ENCODE results near the gene REP15. TPM values are rescaled to one million over a fixed set of nuclear protein-coding genes. Genes with fewer than 3 reads are reported as not detected.

The REP15 gene
- total RNA-seq, 4 donors from 2014 or later, result not detected

GRCh38 chr12:27711967-27712366 is 15.7 kb downstream of the REP15 start:
- H3K4me1 ChIP-seq, result peaks cover 0 to 26% (median 8%) of the 10 kb centered on the region in 4 donors
- WGBS, 2 donors, result 71 to 75% methylated on average over 2 of the region's 2 CpGs
- TF ChIP-seq POLR2A (IDR thresholded peaks at IDR 0.05) (no peak), EP300 (IDR thresholded peaks at IDR 0.05) (no peak), CTCF (IDR thresholded peaks at IDR 0.05) (no peak)
- DNase-seq (ENCODE audit: low spot score in 2 of 2), result no peak
- no peaks in the 10 kb centered on the region for H3K27me3 ChIP-seq
- H3K4me3 ChIP-seq, result peak overlapping the region in 1 of 4 donors; percentile 63
- peaks cover 0 to 26% (median 8%) of the 10 kb centered on the region in 3 donors for H3K36me3 ChIP-seq
- no peaks in the 10 kb centered on the region for H3K9me3 ChIP-seq
- no peak overlapping the region for H3K27ac ChIP-seq

DNA sequence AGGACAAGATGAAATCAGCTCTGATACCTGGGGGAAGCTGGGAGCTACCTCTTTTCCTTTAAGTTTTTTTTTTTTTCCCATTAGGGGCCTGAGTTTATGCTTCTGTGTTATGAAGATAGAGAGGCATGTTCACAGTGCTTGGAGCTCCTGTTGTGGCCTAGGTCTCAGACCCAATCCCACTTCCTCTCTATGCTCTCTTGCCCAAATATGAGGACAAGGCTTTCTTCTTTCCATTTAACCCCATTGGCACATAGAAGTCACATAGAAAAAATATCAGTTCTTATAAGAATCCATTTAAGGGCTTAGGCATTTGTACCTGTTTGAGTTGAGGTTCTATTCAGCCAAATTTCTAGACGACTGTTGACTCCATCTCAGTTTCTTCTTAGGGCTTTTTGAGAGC is 27.0 kb downstream of the REP15 start:
- H3K4me1 ChIP-seq, result no peaks in the 10 kb centered on the region
- H3K9me3 ChIP-seq, result no peaks in the 10 kb centered on the region
- H3K27ac ChIP-seq, result no peak overlapping the region
- H3K36me3 ChIP-seq, result peaks cover 0 to 81% (median 0%) of the 10 kb centered on the region in 3 donors
- no peak for DNase-seq (ENCODE audit: low spot score in 2 of 2)
- H3K27me3 ChIP-seq, result no peaks in the 10 kb centered on the region
- H3K4me3 ChIP-seq, result no peak overlapping the region
- WGBS, 2 donors, result 65 to 80% methylated on average over 1 of the region's 1 CpG
- TF ChIP-seq POLR2A (IDR thresholded peaks at IDR 0.05), result no peak
- no peak for TF ChIP-seq CTCF (IDR thresholded peaks at IDR 0.05)
- no peak for TF ChIP-seq EP300 (IDR thresholded peaks at IDR 0.05)

- no peak for TF ChIP-seq POLR2A (IDR thresholded peaks at IDR 0.05)
- no peak for TF ChIP-seq CTCF (IDR thresholded peaks at IDR 0.05)
- no peak for TF ChIP-seq EP300 (IDR thresholded peaks at IDR 0.05)
- peaks cover 0 to 53% (median 8%) of the 10 kb centered on the region in 3 donors for H3K36me3 ChIP-seq
- H3K27me3 ChIP-seq, result no peaks in the 10 kb centered on the region
- H3K27ac ChIP-seq, result no peak overlapping the region
- no peaks in the 10 kb centered on the region for H3K9me3 ChIP-seq
- no peak overlapping the region for H3K4me3 ChIP-seq
- 89 to 95% methylated on average over 4 of the region's 4 CpGs for WGBS, 2 donors
- DNase-seq (ENCODE audit: low spot score in 2 of 2), result no peak
- no peaks in the 10 kb centered on the region for H3K4me1 ChIP-seq
Observed at GRCh38 chr12:27730097-27730588, 33.9 kb downstream of the REP15 start.

- H3K4me1 ChIP-seq, result no peaks in the 10 kb centered on the region
- H3K27me3 ChIP-seq, result no peaks in the 10 kb centered on the region
- H3K4me3 ChIP-seq, result no peak overlapping the region
- H3K36me3 ChIP-seq, result peaks cover 0 to 48% (median 8%) of the 10 kb centered on the region in 3 donors
- H3K9me3 ChIP-seq, result no peaks in the 10 kb centered on the region
- TF ChIP-seq POLR2A (IDR thresholded peaks at IDR 0.05), result no peak
- TF ChIP-seq EP300 (IDR thresholded peaks at IDR 0.05), result no peak
- TF ChIP-seq CTCF (IDR thresholded peaks at IDR 0.05), result no peak
- no peak for DNase-seq (ENCODE audit: low spot score in 2 of 2)
- WGBS, 2 donors, result 75 to 82% methylated on average over 2 of the region's 2 CpGs
- H3K27ac ChIP-seq, result no peak overlapping the region
Observed at GRCh38 chr12:27732281-27732680, 36.0 kb downstream of the REP15 start.

- no peak for TF ChIP-seq POLR2A (IDR thresholded peaks at IDR 0.05)
- peak; percentile 59 to 78 (median 73) for TF ChIP-seq CTCF (IDR thresholded peaks at IDR 0.05)
- TF ChIP-seq EP300 (IDR thresholded peaks at IDR 0.05), result no peak
- peaks cover 0 to 57% (median 8%) of the 10 kb centered on the region in 3 donors for H3K36me3 ChIP-seq
- H3K9me3 ChIP-seq, result no peaks in the 10 kb centered on the region
- WGBS, 2 donors, result 42 to 44% methylated on average over 3 of the region's 3 CpGs
- no peaks in the 10 kb centered on the region for H3K27me3 ChIP-seq
- no peak overlapping the region for H3K27ac ChIP-seq
- peak in 1 of 2 donors; percentile 36 for DNase-seq (ENCODE audit: low spot score in 2 of 2)
- H3K4me3 ChIP-seq, result no peak overlapping the region
- no peaks in the 10 kb centered on the region for H3K4me1 ChIP-seq
Observed at GRCh38 chr12:27733052-27733656, 36.9 kb downstream of the REP15 start.
